H9 (cell line): ENCODE results near the gene GGCT. TPM values are rescaled to one million over a fixed set of nuclear protein-coding genes. Genes with fewer than 3 reads are reported as not detected.
"Not testable (repeated sequence)": the region's sequence is repeated elsewhere in the genome, so short reads cannot be mapped to it uniquely, and the experiment has no call there.

Source experiments
- DNase-seq: peaks from one replicate; pipeline ENCODE4 v3.0.0-alpha.2; 2017
- H2AFZ ChIP-seq: one replicate; pipeline ENCODE4 v1.6.1; 2013; ENCODE audit warnings: mild to moderate bottlenecking, low read length, control low read depth, moderate library complexity
- H2AK5ac ChIP-seq: 2 replicates; pipeline ENCODE4 v1.6.1; 2013; ENCODE audit warnings: low read length, control low read depth, mixed read lengths; ENCODE audit not compliant: insufficient read length
- H2BK120ac ChIP-seq: one replicate; pipeline ENCODE4 v1.6.1; 2013; ENCODE audit warnings: low read depth, mild to moderate bottlenecking, low read length, control low read depth, inconsistent platforms; ENCODE audit not compliant: poor library complexity, severe bottlenecking
- H2BK12ac ChIP-seq: 2 replicates; pipeline ENCODE4 v1.6.1; 2013; ENCODE audit warnings: low read length, control low read depth, mixed read lengths, low read depth; ENCODE audit not compliant: insufficient read length
- H2BK15ac ChIP-seq: 2 replicates; pipeline ENCODE4 v1.6.1; 2013; ENCODE audit warnings: low read depth, low read length, control low read depth
- H2BK20ac ChIP-seq: one replicate; pipeline ENCODE4 v1.6.1; 2013; ENCODE audit warnings: low read depth, mild to moderate bottlenecking, low read length, control low read depth, inconsistent platforms; ENCODE audit not compliant: poor library complexity, severe bottlenecking
- H2BK5ac ChIP-seq: 2 replicates; pipeline ENCODE4 v1.6.1; 2013; ENCODE audit warnings: low read length, control low read depth, mixed read lengths; ENCODE audit not compliant: insufficient read length
- H3K14ac ChIP-seq: 2 replicates; pipeline ENCODE4 v1.6.1; 2013; ENCODE audit warnings: low read length, control low read depth; ENCODE audit not compliant: insufficient read depth
- H3K18ac ChIP-seq: 2 replicates; pipeline ENCODE4 v1.6.1; 2013; ENCODE audit warnings: low read depth, mild to moderate bottlenecking, mixed read lengths, low read length, control low read depth; ENCODE audit not compliant: insufficient read length
- H3K23ac ChIP-seq: 2 replicates; pipeline ENCODE4 v1.6.1; 2013; ENCODE audit warnings: low read length, control low read depth, mixed read lengths, low read depth; ENCODE audit not compliant: insufficient read length
- H3K23me2 ChIP-seq: 2 replicates; pipeline ENCODE4 v1.6.1; 2013; ENCODE audit warnings: low read depth, mild to moderate bottlenecking, mixed read lengths, low read length, control low read depth; ENCODE audit not compliant: insufficient read length, poor library complexity, severe bottlenecking
- H3K27ac ChIP-seq: 2 replicates; pipeline ENCODE4 v1.5.1; 2013; ENCODE audit warnings: low read length, control low read depth, mixed read lengths, low read depth; ENCODE audit not compliant: insufficient read length
- H3K27me3 ChIP-seq: 2 replicates; pipeline ENCODE4 v1.6.1; 2013; ENCODE audit warnings: low read length, control low read depth, inconsistent platforms; ENCODE audit not compliant: insufficient read depth
- H3K4ac ChIP-seq: 2 replicates; pipeline ENCODE4 v1.6.1; 2013; ENCODE audit warnings: low read depth, mild to moderate bottlenecking, control low read depth, inconsistent platforms, low read length, moderate library complexity
- H3K4me1 ChIP-seq: 2 replicates; pipeline ENCODE4 v1.6.1; 2013; ENCODE audit warnings: low read length, control low read depth, inconsistent platforms; ENCODE audit not compliant: insufficient read depth
- H3K4me2 ChIP-seq: 2 replicates; pipeline ENCODE4 v1.6.1; 2013; ENCODE audit warnings: low read length, control low read depth, mixed read lengths; ENCODE audit not compliant: insufficient read length, insufficient read depth
- H3K56ac ChIP-seq: 2 replicates; pipeline ENCODE4 v1.6.1; 2013; ENCODE audit warnings: low read depth, mild to moderate bottlenecking, mixed read lengths, low read length, control low read depth; ENCODE audit not compliant: insufficient read length
- H3K79me1 ChIP-seq: 2 replicates; pipeline ENCODE4 v1.6.1; 2013; ENCODE audit warnings: low read depth, mild to moderate bottlenecking, moderate library complexity, low read length, control low read depth, inconsistent platforms; ENCODE audit not compliant: insufficient read depth, poor library complexity, severe bottlenecking
- H3K79me2 ChIP-seq: 2 replicates; pipeline ENCODE4 v1.6.1; 2013; ENCODE audit warnings: low read length, control low read depth, inconsistent platforms; ENCODE audit not compliant: insufficient read depth
- H3K9ac ChIP-seq: 2 replicates; pipeline ENCODE4 v1.6.1; 2013; ENCODE audit warnings: low read length, control low read depth, mixed read lengths; ENCODE audit not compliant: insufficient read length; ENCODE audit errors: extremely low read depth
- H3K9me3 ChIP-seq: one replicate; pipeline ENCODE4 v1.6.1; 2013; ENCODE audit warnings: low read depth, low read length, inconsistent platforms; ENCODE audit not compliant: control insufficient read depth
- H3T11ph ChIP-seq: one replicate; pipeline ENCODE4 v1.6.1; 2013; ENCODE audit warnings: mild to moderate bottlenecking, low read length, control low read depth, inconsistent platforms
- H4K20me1 ChIP-seq: one replicate; pipeline ENCODE4 v1.6.1; 2013; ENCODE audit not compliant: control insufficient read depth, insufficient read length, insufficient read depth
- H4K5ac ChIP-seq: 2 replicates; pipeline ENCODE4 v1.6.1; 2013; ENCODE audit warnings: low read depth, mild to moderate bottlenecking, mixed read lengths, low read length, control low read depth; ENCODE audit not compliant: insufficient read length
- H4K8ac ChIP-seq: replicated peaks from 2 replicates; pipeline ENCODE4 v1.6.1; 2013; ENCODE audit warnings: low read length, control low read depth, mixed read lengths, low read depth; ENCODE audit not compliant: insufficient read length
- H4K91ac ChIP-seq: 2 replicates; pipeline ENCODE4 v1.6.1; 2013; ENCODE audit warnings: low read depth, mild to moderate bottlenecking, moderate library complexity, mixed read lengths, low read length, control low read depth; ENCODE audit not compliant: insufficient read length
- H3K27ac Mint-ChIP-seq, 3 experiments: 2 replicates in 2 of 3; 3 replicates in 1 of 3; pipeline ENCODE4 v1.8.0; 2020 to 2021; ENCODE audit warnings: mixed read lengths in 3 of 3, mild to moderate bottlenecking in 1 of 3, moderate library complexity in 1 of 3
- H3K27me3 Mint-ChIP-seq: 2 replicates; pipeline ENCODE4 v1.8.0; 2021; ENCODE audit warnings: low read depth, mild to moderate bottlenecking, moderate library complexity, mixed read lengths
- H3K36me3 Mint-ChIP-seq, 3 experiments: 2 replicates in 2 of 3; 3 replicates in 1 of 3; pipeline ENCODE4 v1.8.0; 2020 to 2021; ENCODE audit warnings: low read depth in 3 of 3, mixed read lengths in 3 of 3; ENCODE audit not compliant: insufficient read depth in 1 of 3
- H3K4me1 Mint-ChIP-seq, 2 experiments: 2 replicates each; pipeline ENCODE4 v1.8.0; 2020; ENCODE audit warnings: mixed read lengths in 2 of 2
- H3K4me3 Mint-ChIP-seq, 2 experiments: 2 replicates in 1 of 2; 3 replicates in 1 of 2; pipeline ENCODE4 v1.8.0; 2020 to 2021; ENCODE audit warnings: mild to moderate bottlenecking in 2 of 2, mixed read lengths in 2 of 2, moderate library complexity in 1 of 2
- H3K9me3 Mint-ChIP-seq, 2 experiments: 2 replicates in 1 of 2; 3 replicates in 1 of 2; pipeline ENCODE4 v1.8.0; 2020; ENCODE audit warnings: mild to moderate bottlenecking in 2 of 2, mixed read lengths in 2 of 2, moderate library complexity in 1 of 2
- WGBS: extraction: QIAGEN DNeasy Blood & Tissue Kit; methylation state at CpG from one replicate; pipeline ENCODE4 v1.1.7; 2013; ENCODE audit warnings: missing lambda C conversion rate, low lambda C conversion rate, mixed read lengths; ENCODE audit not compliant: insufficient read length; ENCODE audit errors: extremely low coverage; 5-methylcytosine and 5-hydroxymethylcytosine counted together
- total RNA-seq: library from RNA; stranded (reverse); gene quantifications from 2 replicates; pipeline ENCODE4 v1.2.1, GENCODE V29; 2021

Gene GGCT
- total RNA-seq, 1 experiment from 2014 or later = 84.9 TPM

DNA sequence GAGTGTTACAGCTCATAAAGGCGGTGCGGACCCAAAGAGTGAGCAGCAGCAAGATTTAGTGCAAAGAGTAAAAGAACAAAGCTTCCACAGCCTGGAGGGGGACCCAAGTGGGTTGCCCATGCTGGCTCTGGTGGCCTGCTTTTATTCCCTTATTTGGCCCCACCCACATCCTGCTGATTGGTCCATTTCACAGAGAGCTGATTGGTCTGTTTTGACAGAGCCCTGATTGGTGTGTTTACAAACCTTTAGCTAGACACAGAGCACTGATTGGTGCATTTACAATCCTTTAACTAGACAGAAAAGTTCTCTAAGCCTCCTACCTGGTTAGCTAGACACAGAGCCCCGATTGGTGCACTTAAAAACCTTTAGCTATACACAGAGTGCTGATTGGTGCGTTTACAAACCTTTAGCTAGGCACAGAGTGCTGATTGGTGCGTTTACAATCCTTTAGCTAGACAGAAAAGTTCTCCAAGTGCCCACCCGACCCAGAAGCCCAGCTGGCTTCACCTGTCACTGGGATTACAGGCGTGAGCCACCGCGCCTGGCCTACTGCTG, 2.8 kb upstream of the GGCT start:
- H2BK120ac ChIP-seq, H4K91ac ChIP-seq, H3K27ac Mint-ChIP-seq, H4K5ac ChIP-seq, H3K23ac ChIP-seq, DNase-seq, H3K9me3 ChIP-seq, H3K27ac ChIP-seq, H3T11ph ChIP-seq, H3K9ac ChIP-seq, H3K4ac ChIP-seq, H3K27me3 ChIP-seq, H2AK5ac ChIP-seq, H4K20me1 ChIP-seq, H2AFZ ChIP-seq, H2BK12ac ChIP-seq, H3K56ac ChIP-seq, H4K8ac ChIP-seq, H3K79me1 ChIP-seq, H2BK5ac ChIP-seq, H2BK15ac ChIP-seq, H2BK20ac ChIP-seq, H3K14ac ChIP-seq, H3K4me3 Mint-ChIP-seq, H3K23me2 ChIP-seq, H3K18ac ChIP-seq, H3K4me2 ChIP-seq: not testable (repeated sequence)
- peaks cover 2 to 29% (median 22%) of the 10 kb centered on the region in 3 experiments for H3K36me3 Mint-ChIP-seq
- peaks cover 17% of the 10 kb centered on the region for H3K27me3 Mint-ChIP-seq
- peaks cover 24 to 26% of the 10 kb centered on the region in 2 experiments for H3K4me1 Mint-ChIP-seq
- WGBS = no CpG with 5 or more reads among the region's 9 CpGs
- Histone ChIP-seq H3K79me2 (peaks cover 17% of the 10 kb centered on the region; the same call in 1 of the 2 replicates), H3K4me1 (peaks cover 11% of the 10 kb centered on the region; the same call in 1 of the 2 replicates)
- H3K9me3 Mint-ChIP-seq = peaks cover 24 to 29% of the 10 kb centered on the region in 2 experiments
